Measurements from ENCODE around the gene GHITM.
"Not testable (repeated sequence)": the region's sequence is repeated elsewhere in the genome, so short reads cannot be mapped to it uniquely, and the experiment has no call there.

Gene GHITM

GRCh38 chr10:84176836-84177474 lies 37.6 kb downstream of the GHITM start:
- no peak for DNase-seq

DNA sequence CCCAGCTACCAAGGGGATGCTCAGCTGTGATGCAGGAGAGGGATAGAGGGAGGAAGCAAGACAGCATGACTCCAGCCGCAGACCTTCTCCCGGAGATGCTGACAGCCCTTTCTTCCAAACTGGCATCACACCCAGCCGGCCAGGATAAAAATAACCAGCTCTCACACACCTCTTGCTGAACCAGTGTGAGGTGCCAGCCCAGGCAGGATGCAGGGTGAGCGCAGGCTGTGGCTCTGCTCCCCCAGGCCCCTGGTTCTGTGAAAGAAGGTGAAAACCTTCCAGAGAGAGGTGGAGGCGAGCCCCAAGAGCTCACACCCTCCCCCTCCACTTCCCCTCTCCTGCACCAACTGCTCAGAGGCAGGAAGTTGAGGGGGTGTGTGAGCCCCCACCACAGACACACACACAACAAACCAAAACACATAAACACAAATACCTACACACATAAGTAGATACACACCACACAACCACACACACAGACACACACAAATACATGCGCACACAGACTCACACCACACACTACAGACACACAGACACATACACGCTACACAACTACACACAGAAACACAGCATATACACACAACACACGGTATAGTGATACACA lies 38.3 kb downstream of the GHITM start:
- peak; percentile 70 for DNase-seq

- DNase-seq = no peak
These were observed 38.9 kb downstream of the GHITM start for GRCh38 chr10:84178160-84178609.

DNA sequence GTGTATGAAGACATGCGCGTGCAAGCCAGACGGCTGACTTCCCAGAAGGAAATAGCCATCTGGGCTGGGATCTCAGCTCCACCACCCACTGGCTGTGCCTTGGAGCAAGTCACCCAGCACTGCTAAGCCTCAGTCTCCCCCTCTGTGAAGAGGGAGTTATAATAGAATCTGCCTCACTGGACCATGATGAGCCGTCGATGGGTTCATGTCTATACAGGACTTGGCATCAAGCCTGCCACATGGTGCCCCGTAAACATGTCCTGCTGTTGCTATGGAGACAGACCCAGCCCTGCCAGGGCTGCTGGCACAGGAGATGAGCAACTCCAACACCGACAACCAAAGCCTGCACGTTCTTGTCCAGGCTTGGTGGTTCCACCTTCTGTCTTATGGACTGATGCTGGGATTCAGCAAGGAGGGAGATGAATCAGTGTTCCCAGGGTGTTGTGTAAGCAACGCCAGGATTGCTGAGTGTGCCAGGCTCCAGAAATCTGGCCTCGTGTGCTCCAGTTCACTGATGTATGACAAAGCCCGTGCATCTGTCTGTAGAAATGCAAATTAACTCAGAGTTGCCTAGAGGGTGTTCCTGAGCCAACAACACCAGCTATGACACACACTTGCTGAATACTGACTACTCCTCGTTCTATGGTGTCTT lies 39.9 kb downstream of the GHITM start:
- DNase-seq = peak; percentile 57

GRCh38 chr10:84180386-84180785 lies 41.1 kb downstream of the GHITM start:
- DNase-seq = not testable (repeated sequence)

DNA sequence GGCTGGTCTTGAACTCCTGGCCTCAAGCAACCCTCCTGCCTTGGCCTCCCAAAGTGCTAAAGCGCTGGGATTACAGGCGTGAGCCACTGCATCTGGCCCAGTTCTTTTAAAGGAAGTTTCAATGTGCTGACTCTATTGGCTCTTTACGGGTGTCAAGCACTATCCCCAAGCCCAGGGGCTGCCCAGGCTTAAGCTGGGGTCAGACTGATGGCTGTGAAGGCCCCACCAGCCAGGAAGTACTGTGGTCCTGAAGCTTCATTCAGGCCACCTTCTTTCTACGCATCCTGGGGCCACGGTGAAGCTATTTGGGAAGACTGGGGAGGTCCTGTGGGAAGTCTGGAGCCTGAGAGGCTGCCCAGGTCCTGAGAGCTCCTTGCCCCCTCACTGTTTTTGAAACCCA lies 42.3 kb downstream of the GHITM start:
- no peak for DNase-seq

DNA sequence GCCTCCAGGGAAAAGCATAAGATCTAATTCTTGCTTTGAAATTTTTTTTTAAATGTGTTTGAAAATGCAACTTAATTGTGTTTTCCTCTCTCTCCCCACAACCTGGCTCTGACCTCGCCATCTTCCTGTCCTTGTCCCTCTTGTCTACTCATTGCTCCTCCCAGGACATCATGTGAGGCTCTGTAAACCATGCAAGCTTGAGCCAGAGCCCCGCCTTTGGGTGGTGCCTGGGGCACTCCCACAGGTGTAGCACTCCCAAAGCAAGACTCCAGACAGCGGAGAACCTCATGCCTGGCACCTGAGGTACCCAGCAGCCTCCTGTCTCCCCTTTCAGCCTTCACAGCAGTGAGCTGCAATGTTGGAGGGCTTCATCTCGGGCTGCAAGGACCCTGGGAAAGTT lies 45.2 kb downstream of the GHITM start:
- no peak for DNase-seq

GRCh38 chr10:84185526-84186175 lies 46.3 kb downstream of the GHITM start:
- no peak for DNase-seq

GRCh38 chr10:84188815-84189214 lies 49.5 kb downstream of the GHITM start:
- no peak for DNase-seq

GRCh38 chr10:84190621-84191020 lies 51.3 kb downstream of the GHITM start:
- no peak for DNase-seq

DNA sequence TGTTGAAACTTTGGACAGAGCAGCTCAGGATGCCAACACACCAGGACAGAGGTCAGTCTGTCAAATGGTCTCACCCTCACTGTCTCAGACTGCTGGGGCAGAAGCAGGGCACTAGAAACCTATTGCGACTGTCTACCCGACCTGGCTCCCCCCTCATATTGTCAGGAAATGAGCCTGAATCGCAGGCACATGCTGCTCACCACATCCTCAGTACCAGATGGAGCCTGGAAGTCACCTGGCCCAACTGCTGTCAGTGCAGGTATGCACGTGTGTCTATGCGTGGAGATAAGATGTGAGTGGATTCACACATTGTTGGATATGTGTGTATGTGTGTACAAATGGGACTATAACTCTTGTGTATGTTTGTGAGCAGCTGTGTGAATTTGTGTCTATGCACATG lies 51.8 kb downstream of the GHITM start:
- DNase-seq = no peak

GRCh38 chr10:84193327-84193726 lies 54.0 kb downstream of the GHITM start:
- DNase-seq = no peak

GRCh38 chr10:84193846-84194423 lies 54.6 kb downstream of the GHITM start:
- DNase-seq = no peak

GRCh38 chr10:84194424-84195043 lies 55.2 kb downstream of the GHITM start, which contains the start of gene CDHR1:
Gene CDHR1 (plus strand): TSS chr10:84194537. CDS start chr10:84194761, 224 bp downstream.
- peak; percentile 58 for DNase-seq

GRCh38 chr10:84195044-84195830 lies 55.9 kb downstream of the GHITM start:
- no peak for DNase-seq

- no peak for DNase-seq
These were observed 56.8 kb downstream of the GHITM start for GRCh38 chr10:84196083-84196482.

GRCh38 chr10:84196941-84197340 lies 57.6 kb downstream of the GHITM start:
- DNase-seq = no peak

DNA sequence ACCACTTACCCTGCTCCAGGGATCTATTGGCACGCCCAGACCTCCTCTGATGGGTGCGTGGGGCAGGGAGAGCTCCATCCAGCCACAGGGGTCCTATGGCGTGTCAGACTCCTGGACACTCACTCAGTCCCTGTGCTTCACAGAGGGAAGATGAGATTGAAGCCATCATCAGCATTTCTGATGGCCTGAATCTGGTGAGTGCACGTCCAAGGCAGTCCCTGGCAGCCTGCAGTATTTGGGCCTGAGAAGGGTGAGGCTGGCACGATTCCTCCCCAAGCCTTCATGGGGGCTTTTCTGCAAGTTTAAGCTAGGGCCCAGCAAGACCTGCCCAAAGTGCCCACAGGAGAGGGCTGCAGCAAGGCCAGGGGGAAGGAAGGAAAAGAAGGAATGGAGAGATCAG lies 58.3 kb downstream of the GHITM start:
- DNase-seq = no peak

DNA sequence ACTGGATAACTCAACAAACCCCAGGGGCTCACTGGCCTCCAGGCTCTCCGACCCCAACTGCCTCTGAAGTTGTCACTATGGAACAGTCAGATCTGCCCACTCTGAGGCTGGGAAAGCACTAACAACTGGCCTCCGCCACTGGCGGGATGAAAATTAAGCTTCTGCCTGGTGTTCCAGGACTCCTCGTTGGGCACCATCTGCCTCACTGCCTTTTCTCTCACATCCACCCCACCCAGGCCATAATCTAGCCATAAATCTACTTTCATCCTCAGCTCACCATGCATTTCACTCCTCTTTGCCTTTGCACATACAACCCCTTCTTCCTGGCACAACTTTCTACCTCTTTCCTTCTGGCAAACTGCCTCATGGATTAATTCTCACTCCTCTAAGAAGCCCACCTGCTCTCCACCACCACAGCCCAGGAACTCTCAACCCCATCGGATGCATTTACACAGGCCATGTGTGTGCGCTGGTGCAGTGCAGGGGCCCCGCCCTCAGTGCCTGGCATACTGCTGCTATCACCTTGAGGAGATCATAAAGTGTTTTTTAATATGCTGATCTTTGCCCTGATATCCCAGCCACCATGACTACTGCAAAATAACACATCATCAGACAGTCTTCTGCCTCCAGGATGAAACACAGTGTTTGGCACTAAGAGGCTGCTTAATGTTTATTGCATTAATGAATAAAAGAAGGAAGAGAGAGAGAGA lies 59.1 kb downstream of the GHITM start:
- no peak for DNase-seq

DNA sequence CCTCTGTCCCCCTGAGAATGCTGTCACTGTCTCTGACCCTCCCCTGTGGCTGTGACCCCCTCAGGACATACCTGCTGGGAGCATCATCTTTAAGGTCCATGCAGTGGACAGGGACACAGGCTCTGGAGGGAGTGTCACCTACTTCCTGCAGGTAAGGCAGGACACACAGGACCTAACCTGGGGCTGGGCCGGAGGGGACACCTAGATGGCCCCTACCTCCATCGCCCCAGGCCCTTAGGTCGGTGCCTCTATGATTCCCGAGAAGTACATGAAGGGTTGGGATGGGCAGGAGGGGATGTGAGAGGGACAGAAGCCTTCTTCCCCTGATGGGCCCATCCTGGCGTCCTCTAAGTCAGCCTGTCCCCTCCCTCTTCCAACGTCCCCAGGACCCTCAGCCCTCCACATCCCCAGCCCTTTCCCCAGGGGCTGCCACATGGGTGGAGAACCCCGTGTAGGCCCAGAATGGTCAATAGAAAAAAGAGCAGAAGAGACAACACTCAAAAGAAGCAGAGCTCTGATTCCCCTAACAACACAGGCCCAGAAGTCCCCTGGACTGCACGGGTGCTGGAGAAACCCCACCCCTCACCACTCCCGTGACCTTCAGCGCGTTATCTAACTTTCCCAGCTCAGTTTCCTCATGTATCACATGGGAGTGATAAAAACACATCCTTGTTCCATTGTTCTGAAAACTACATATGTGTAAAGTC lies 61.4 kb downstream of the GHITM start:
- no peak for DNase-seq

GRCh38 chr10:84201244-84201606 lies 61.9 kb downstream of the GHITM start:
- DNase-seq = no peak

All from CD4-positive, alpha-beta T cell treated with Interferon gamma for 1 hour (primary cell).